Upper lobe of left lung (tissue), 4 donors: ENCODE results near the gene MRPL52.

Source experiments
- POLR2A ChIP-seq, 4 donors: fragments of 450-650 bp; IDR thresholded peaks; one replicate each; pipeline ENCODE4 v1.5.1; 2016 to 2017; ENCODE audit warnings: antibody characterized with exemption in 4 of 4, mild to moderate bottlenecking in 2 of 4
- TF ChIP-seq, protein P1 (sequence below), 6 experiments: fragments of 450-650 bp in 4 of 6; fragments of 200-600 bp in 2 of 6; sonication (generic) in 2 of 6; IDR thresholded peaks; one replicate each; pipeline ENCODE4 v1.5.1; 2016 to 2019; ENCODE audit warnings: antibody characterized with exemption in 6 of 6

DNA sequence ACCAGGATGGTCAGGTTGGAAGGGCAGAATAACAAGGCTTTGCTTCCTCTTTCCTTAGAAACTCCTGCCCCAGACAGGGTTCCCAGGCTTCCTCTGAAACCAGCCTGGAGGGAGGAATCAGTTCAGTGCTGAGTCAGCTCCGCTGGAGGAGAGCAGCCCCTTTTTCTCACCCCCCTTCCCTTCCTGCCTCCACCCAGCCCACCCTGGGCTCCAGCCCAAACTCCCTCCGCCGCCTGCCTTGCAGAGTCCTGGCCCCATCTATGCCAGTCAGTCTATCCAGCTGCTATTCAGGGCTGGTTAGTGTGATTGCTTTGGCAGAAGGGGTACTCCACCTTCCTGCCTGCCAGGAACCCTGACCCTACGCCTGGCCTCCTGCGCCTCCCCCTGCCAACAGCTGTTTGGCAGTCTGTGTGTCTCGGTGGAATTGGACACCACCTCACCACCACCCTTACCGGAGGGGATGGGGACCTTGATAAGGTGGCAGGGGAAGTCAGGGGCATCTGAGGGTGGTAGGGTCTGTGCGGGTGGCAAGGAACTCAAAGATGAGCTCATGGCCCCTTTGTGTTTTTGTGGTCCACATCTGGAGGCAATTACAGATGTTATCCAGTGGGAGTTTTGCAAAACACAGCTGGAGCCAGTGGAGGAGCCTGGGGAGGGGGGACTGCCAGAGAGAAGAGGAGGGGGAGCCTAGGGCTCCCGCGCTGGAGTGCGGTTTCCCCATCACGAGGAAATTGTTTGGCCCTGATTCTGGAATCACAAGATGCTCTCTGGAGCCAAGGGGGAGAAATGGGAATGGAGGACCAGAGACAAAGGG lies 18.9 kb downstream of the MRPL52 start:
- TF ChIP-seq, protein P1, sequence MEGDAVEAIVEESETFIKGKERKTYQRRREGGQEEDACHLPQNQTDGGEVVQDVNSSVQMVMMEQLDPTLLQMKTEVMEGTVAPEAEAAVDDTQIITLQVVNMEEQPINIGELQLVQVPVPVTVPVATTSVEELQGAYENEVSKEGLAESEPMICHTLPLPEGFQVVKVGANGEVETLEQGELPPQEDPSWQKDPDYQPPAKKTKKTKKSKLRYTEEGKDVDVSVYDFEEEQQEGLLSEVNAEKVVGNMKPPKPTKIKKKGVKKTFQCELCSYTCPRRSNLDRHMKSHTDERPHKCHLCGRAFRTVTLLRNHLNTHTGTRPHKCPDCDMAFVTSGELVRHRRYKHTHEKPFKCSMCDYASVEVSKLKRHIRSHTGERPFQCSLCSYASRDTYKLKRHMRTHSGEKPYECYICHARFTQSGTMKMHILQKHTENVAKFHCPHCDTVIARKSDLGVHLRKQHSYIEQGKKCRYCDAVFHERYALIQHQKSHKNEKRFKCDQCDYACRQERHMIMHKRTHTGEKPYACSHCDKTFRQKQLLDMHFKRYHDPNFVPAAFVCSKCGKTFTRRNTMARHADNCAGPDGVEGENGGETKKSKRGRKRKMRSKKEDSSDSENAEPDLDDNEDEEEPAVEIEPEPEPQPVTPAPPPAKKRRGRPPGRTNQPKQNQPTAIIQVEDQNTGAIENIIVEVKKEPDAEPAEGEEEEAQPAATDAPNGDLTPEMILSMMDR (IDR thresholded peaks at IDR 0.05) = no peak
- TF ChIP-seq POLR2A (IDR thresholded peaks at IDR 0.05) = no peak
